GM21515 (cell line): ENCODE data around the gene ATAD3C.
"Not testable (repeated sequence)": the region's sequence is repeated elsewhere in the genome, so short reads cannot be mapped to it uniquely, and the experiment has no call there.

Experiments
- ATAC-seq: cut with Tn5 transposase; IDR thresholded peaks from one replicate; pipeline ENCODE4 v1.9.1; 2021; ENCODE audit not compliant: unreplicated experiment

The ATAD3C gene

DNA sequence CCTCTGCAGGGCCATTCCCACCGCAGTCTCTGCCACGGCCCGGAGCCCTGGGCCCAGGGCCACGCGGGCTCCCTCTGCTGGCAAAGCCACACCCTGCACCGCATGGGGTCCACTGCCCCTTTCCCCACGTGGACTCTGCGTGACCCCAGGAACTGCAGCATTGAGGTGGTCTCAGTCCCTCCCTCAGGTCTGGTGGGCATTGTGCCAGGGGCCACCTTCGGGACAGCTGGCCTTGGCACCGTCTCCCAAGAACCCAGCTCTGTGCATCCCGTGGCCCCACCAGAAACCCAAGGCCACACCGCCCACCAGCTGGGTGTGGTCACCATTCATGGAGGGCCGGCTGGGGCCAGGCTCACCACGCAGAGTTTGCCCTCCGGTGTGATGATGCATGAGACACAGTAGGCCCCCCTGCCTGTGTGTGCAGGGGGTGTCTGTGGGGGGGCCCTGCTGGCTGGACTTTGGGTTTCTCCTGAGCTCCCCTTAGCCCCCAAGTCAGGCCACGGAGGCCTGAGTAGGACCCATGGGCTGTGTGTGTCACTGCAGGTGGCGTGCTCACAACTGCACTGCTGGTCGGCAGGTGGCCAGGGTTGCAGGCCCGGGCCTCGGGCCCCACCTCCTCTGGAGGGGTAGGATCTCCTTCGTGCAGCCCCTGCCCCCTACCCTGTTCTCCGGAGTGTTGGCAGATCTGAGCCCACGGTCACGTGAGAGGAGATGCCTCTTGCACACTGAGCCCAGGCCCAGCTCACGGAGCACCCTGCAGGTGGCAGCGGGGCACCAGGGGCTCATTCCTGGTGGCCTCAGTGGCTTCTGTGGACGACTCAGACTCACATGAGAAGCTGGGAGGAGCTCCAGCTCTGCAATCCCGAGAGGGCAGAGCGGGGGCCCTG lies 8.2 kb upstream of the ATAD3C start:
- no peak for ATAC-seq

GRCh38 chr1:1442069-1442770 lies 7.3 kb upstream of the ATAD3C start:
- no peak for ATAC-seq

DNA sequence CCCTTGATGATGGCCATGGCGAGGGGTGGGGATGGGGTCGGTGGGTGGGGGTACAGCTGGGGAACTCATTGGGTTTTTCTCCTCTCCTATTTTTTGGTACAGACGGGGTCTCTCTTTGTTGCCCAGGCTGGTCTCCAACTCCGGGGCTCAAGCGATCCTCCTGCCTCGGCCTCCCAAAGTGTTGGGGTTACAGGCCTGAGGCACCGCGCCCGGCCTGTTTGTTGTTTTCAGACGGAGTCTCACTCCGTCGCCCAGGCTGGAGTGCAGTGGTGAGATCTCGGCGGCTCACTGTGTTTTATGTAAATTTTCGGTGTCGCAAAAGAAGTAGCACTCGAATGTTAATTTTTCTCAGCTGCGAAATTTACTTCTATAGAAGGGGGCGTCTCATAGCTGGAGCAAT lies 2.9 kb upstream of the ATAD3C start:
- ATAC-seq: not testable (repeated sequence)

GRCh38 chr1:1450616-1451015 lies 1.1 kb downstream of the ATAD3C start:
- ATAC-seq: not testable (repeated sequence)

GRCh38 chr1:1451696-1452364 lies 2.3 kb downstream of the ATAD3C start:
- ATAC-seq: no peak

DNA sequence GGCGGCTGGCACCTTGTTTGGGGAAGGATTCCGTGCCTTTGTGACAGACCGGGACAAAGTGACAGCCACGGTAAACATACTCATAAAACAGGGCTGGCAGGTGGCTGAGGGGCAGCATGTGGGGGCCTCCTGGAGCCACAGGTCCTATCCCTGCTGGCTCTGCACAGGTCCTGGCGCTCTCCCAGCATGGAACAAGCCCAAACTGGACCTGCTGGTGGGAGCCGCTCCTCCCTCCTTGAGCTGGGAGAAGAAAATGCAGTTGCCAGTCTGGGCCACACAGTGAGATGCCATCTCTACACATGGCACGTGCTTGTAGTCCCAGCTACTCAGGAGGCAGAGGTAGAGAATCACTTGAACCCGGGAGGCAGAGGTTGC lies 2.9 kb downstream of the ATAD3C start:
- not testable (repeated sequence) for ATAC-seq

DNA sequence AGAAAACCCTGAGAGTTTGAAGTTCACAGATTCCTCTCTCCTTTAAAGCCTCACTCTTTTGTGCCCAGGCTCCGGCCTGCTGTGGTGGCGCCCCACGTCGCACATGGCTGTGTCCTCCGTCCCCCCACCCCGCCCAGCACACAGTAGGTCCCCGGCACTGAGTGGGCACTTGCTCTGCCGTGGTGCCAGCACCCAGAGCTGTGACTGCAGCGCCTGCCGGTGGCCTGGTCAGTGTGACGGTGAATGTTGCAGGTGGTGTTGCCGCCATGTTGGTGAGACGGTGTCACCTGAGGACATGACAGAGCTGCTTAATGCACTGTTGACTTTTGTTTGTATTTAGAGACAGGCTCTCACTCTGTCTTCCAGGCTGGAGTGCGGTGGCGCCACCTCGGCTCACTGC lies 3.4 kb downstream of the ATAD3C start:
- ATAC-seq: no peak

GRCh38 chr1:1454286-1455056 lies 5.0 kb downstream of the ATAD3C start:
- not testable (repeated sequence) for ATAC-seq

GRCh38 chr1:1455366-1455884 lies 5.9 kb downstream of the ATAD3C start:
- ATAC-seq: no peak

DNA sequence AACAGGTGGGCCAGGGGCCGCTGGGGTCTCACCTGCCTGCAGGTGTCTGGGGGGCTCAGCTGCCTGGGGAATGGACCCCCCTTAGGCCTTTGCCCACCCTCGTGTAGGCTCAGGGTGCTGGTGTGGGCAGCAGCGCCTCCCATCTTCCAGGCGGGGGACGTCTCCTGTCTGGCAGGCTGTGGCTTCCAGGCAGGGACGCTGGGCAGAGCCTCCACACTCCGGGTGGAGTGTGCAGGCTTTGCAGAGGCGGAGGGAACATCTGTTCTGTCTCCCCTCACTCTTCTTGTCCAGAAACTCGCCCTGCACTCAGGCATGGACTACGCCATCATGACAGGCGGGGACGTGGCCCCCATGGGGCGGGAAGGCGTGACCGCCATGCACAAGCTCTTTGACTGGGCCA lies 6.4 kb downstream of the ATAD3C start:
- not testable (repeated sequence) for ATAC-seq

GRCh38 chr1:1456683-1457255 lies 7.3 kb downstream of the ATAD3C start:
- ATAC-seq: not testable (repeated sequence)

- not testable (repeated sequence) for ATAC-seq
Observed at GRCh38 chr1:1459156-1459555, 9.7 kb downstream of the ATAD3C start.

GRCh38 chr1:1459711-1460110 lies 10.2 kb downstream of the ATAD3C start:
- not testable (repeated sequence) for ATAC-seq

- no peak for ATAC-seq
Observed at GRCh38 chr1:1460540-1461130, 11.1 kb downstream of the ATAD3C start.

DNA sequence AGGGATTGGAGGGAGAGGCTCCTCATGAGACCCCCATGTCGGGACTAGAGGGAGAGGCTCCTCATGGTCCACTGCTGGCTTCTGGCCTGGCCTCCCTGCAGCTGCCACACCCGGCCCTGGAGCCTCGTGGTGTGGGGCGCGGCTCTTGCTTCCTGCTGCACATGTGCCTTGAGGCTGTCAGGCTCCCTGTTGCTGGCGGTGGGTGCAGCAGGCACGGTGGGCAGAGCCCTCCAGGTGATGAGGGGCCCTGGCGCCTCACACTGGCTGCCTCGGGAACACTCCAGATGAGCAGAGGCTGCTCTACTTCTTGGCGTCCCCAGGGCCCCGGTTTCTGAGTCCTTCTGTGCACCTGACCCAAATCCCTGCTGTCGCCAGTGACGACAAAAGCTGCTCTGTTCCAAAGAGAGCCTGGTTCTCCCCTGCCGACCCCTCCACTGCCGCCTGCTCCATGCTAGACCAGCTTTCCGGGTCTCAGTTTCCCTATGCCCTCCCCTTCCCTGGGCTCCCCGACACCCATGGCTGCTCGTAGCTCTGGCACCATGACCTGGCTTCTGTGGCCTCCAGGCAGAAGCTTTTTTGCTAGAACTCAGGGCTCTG lies 12.3 kb downstream of the ATAD3C start:
- no peak for ATAC-seq

- ATAC-seq: no peak
Observed at GRCh38 chr1:1462318-1462966, 13.0 kb downstream of the ATAD3C start.

GRCh38 chr1:1463312-1463711 lies 13.8 kb downstream of the ATAD3C start:
- ATAC-seq: no peak

DNA sequence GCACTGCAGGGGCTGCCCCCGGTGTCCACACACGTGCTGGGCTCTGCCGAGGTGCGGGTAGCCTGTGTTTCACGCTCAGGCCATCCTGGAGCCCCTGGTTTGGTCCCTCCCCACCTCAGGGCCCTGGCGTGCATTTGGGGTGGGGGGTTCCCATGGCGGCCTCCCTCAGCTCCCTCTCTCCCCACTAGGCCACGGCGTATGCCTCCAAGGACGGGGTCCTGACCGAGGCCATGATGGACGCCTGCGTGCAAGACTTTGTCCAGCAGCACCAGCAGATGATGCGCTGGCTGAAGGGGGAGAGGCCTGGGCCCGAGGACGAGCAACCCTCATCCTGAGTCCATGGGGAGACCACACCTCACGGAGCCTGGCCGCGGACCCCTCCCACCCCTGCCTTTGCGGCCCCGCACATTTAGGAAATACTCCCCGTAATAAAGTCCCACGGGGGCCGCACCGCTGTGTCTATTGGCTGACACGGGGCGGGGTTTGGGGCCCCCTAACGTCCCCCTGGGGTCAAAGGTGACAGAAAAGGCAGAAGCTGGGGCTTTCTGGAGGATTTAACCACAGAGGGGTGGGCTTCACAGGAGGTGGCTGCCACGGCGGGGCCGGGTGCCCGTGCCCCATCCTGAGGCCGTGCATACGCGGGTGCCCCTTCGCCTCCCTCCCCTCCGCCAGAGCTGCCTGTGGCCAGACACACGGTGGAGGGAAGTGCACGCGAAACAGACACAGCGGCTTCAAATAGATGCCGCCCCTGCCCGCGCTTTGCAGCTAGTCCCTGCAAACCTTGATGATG lies 18.9 kb downstream of the ATAD3C start:
- ATAC-seq: not testable (repeated sequence)
